GM12891 (cell line): ENCODE results near the gene NLGN1.

ENCODE experiments used
- POLR2A ChIP-seq: IDR thresholded peaks from 2 replicates; pipeline ENCODE4 v1.6.1; 2011; ENCODE audit warnings: low read depth, low read length, control low read depth
- POLR2AphosphoS5 ChIP-seq: IDR thresholded peaks from 2 replicates; pipeline ENCODE4 v1.6.1; 2011; ENCODE audit warnings: low read depth, low read length, control low read depth
- SPI1 ChIP-seq: IDR thresholded peaks from 2 replicates; pipeline ENCODE4 v1.6.1; 2011; ENCODE audit warnings: low read depth, low read length, control low read depth
- TAF1 ChIP-seq: IDR thresholded peaks from 2 replicates; pipeline ENCODE4 v1.6.1; 2011; ENCODE audit warnings: low read depth, low read length, control low read depth

- TF ChIP-seq POLR2AphosphoS5, result no peak
- TF ChIP-seq POLR2A, result no peak
- no peak for TF ChIP-seq SPI1
- TF ChIP-seq TAF1, result no peak
These were observed 845.6 kb downstream of the NLGN1 start for GRCh38 chr3:174243171-174243570.
